HepG2 (cell line): ENCODE results near the gene CADPS2. TPM values are rescaled to one million over a fixed set of nuclear protein-coding genes. Genes with fewer than 3 reads are reported as not detected.

Experiments
- ARNT ChIP-seq: fragments of 450-650 bp; IDR thresholded peaks from 2 replicates; pipeline ENCODE4 v1.6.1; 2017
- ATF7 ChIP-seq, 2 experiments: fragments of 450-650 bp in 1 of 2; sonication (generic) in 1 of 2; formaldehyde crosslinking in 1 of 2; IDR thresholded peaks; 2 replicates each; pipeline versions ENCODE4 v1.4.0 to v1.6.1; 2016 to 2020; ENCODE audit warnings: antibody characterized with exemption in 1 of 2, mild to moderate bottlenecking in 1 of 2, missing genetic modification reagents in 1 of 2
- CBX1 ChIP-seq: IDR thresholded peaks from one replicate; pipeline ENCODE4 v1.6.1; 2016; ENCODE audit warnings: antibody characterized with exemption, low read depth
- KDM4B ChIP-seq: sonication (generic); formaldehyde crosslinking; IDR thresholded peaks from 2 replicates; pipeline ENCODE4 v1.4.0; 2020; ENCODE audit warnings: missing genetic modification reagents
- KLF11 ChIP-seq: IDR thresholded peaks from 2 replicates; pipeline ENCODE4 v1.6.1; 2016; ENCODE audit warnings: missing compliant biosample characterization
- POLR2A ChIP-seq, 2 experiments: IDR thresholded peaks; 2 replicates each; pipeline ENCODE4 v1.6.1; 2011; ENCODE audit warnings: low read depth in 2 of 2, low read length in 2 of 2, mild to moderate bottlenecking in 1 of 2, moderate library complexity in 1 of 2; ENCODE audit not compliant: insufficient read depth in 1 of 2
- SALL2 ChIP-seq: sonication (generic); formaldehyde crosslinking; IDR thresholded peaks from 2 replicates; pipeline ENCODE4 v1.8.1; 2023; ENCODE audit warnings: mild to moderate bottlenecking, missing genetic modification reagents, inconsistent platforms
- SNAPC2 ChIP-seq: sonication (generic); formaldehyde crosslinking; IDR thresholded peaks from 2 replicates; pipeline ENCODE4 v1.8.1; 2022; ENCODE audit warnings: mild to moderate bottlenecking, missing genetic modification reagents
- SOX5 ChIP-seq: IDR thresholded peaks from 2 replicates; pipeline ENCODE4 v1.6.1; 2016; ENCODE audit warnings: borderline replicate concordance
- TEAD3 ChIP-seq: optimal IDR thresholded peaks from 2 replicates; pipeline ENCODE3; 2016; ENCODE audit warnings: borderline replicate concordance
- TOPORS ChIP-seq: sonication (generic); formaldehyde crosslinking; IDR thresholded peaks from 2 replicates; pipeline ENCODE4 v1.8.0; 2023; ENCODE audit warnings: mild to moderate bottlenecking, missing genetic modification reagents
- TRIM24 ChIP-seq: sonication (generic); formaldehyde crosslinking; IDR thresholded peaks from 2 replicates; pipeline ENCODE4 v1.8.0; 2022; ENCODE audit warnings: mild to moderate bottlenecking, missing genetic modification reagents
- ZNF547 ChIP-seq: sonication (generic); formaldehyde crosslinking; IDR thresholded peaks from 2 replicates; pipeline ENCODE4 v1.5.1; 2020; ENCODE audit warnings: mild to moderate bottlenecking, missing genetic modification reagents
- polyA plus RNA-seq, 8 experiments: library from polyadenylated mRNA; depleted of rRNA in 3 of 8; stranded (reverse) in 7 of 8; unstranded in 1 of 8; fragments of >200 nt; fragmentation: Illumina TruSeq in 4 of 8; extraction: Trizol in 4 of 8; gene quantifications; 2 replicates each; pipeline versions ENCODE4 v1.2.1 to v1.2.3, GENCODE V29; 2011 to 2016; ENCODE audit warnings: low read depth in 4 of 8, missing spikeins in 1 of 8, mixed read lengths in 1 of 8; ENCODE audit not compliant: insufficient read depth in 1 of 8
- total RNA-seq, 5 experiments: library from RNA; depleted of rRNA; stranded (reverse); fragments of >200 nt; fragmentation: Illumina TruSeq; extraction: Trizol; gene quantifications; 2 replicates each; pipeline ENCODE4 v1.2.3, GENCODE V29; 2016; ENCODE audit warnings: low read depth in 1 of 5
- TF ChIP-seq, protein P1 (sequence below): sonication (generic); formaldehyde crosslinking; IDR thresholded peaks from 2 replicates; pipeline ENCODE4 v1.4.0; 2020; ENCODE audit warnings: mild to moderate bottlenecking, low read depth, missing genetic modification reagents
- TF ChIP-seq, protein P2 (sequence below): sonication (generic); formaldehyde crosslinking; IDR thresholded peaks from 2 replicates; pipeline ENCODE4 v1.4.0; 2020; ENCODE audit warnings: missing genetic modification reagents, borderline replicate concordance
- TF ChIP-seq, protein P3 (sequence below): sonication (generic); formaldehyde crosslinking; IDR thresholded peaks from 2 replicates; pipeline ENCODE4 v1.4.0; 2020; ENCODE audit warnings: missing genetic modification reagents
- TF ChIP-seq, protein P4 (sequence below): sonication (generic); formaldehyde crosslinking; IDR thresholded peaks from 2 replicates; pipeline ENCODE4 v1.9.0; 2021; ENCODE audit warnings: missing genetic modification reagents, borderline replicate concordance
- TF ChIP-seq, protein P5 (sequence below): sonication (generic); formaldehyde crosslinking; IDR thresholded peaks from 2 replicates; pipeline ENCODE4 v1.5.1; 2020; ENCODE audit warnings: missing genetic modification reagents, mild to moderate bottlenecking, borderline replicate concordance
- TF ChIP-seq, protein P6 (sequence below): sonication (generic); formaldehyde crosslinking; IDR thresholded peaks from 2 replicates; pipeline ENCODE4 v1.9.0; 2021; ENCODE audit warnings: missing genetic modification reagents, mild to moderate bottlenecking, borderline replicate concordance

CADPS2 gene
- total and polyA plus RNA-seq, 2 of the 13 experiments (the other 11 are each of a cell fraction or from before 2014, with no cell fraction given), result 17.6 to 43.8 TPM

DNA sequence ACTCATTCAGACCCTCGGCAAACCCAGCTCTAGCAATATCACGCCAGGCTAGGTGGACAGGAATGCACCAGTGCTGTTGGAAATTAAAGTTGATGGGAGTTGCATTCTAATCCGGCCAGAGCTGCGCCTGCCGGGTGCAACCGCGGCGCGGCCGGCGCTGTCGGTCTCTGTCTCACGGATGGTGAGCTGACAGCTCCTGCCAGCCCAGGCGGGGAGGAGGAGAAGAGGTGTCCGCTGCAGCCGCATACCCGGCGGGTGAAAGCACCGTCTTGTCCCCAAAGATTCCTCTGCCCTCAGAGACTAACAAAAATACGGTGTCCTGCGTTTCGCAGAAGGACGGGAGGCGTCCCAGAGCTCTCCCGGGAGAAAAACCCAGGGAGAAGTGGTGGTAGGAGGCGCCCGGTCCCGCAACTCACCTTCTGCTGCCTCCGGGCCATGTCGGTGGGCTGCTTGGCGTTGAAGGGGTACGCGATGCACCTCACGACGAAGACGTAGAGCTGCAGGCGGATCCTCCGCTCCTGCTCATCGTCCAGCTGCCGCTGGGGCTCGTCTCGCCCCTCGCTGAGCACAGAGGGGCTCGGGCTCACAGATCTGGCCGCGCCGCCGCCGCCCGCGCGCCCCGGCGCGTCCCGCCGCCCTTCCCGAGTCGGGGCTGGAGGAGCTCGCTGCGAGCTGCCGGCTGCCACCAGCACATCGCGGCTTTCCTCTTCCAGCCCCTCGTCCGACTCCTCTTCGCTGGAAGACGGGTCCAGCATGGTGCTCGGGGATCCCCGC lies 490 bp downstream of the CADPS2 start (continued):
- TF ChIP-seq, protein P1, sequence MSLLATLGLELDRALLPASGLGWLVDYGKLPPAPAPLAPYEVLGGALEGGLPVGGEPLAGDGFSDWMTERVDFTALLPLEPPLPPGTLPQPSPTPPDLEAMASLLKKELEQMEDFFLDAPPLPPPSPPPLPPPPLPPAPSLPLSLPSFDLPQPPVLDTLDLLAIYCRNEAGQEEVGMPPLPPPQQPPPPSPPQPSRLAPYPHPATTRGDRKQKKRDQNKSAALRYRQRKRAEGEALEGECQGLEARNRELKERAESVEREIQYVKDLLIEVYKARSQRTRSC (CRISPR knock-in tag), result no peak
- TF ChIP-seq TEAD3 (CRISPR knock-in tag) (no peak), TOPORS (CRISPR knock-in tag) (no peak), KLF11 (CRISPR knock-in tag) (no peak), ZNF547 (peak; percentile 4; the same call in 1 of the 2 replicates), SALL2 (no peak), POLR2A (IDR thresholded peaks at IDR 0.05; ENCODE audit: insufficient read depth in 1 of 2, low read depth in 2 of 2, low read length in 2 of 2) (peak in 1 of 2 experiments; percentile 1; a peak in 1 of 4 replicates), ARNT (no peak), SNAPC2 (no peak), ATF7 (IDR thresholded peaks at IDR 0.05) (no peak), ATF7 (CRISPR knock-in tag; IDR thresholded peaks at IDR 0.05) (no peak), TRIM24 (CRISPR knock-in tag) (no peak), KDM4B (CRISPR knock-in tag) (no peak), CBX1 (no peak), SOX5 (CRISPR knock-in tag) (no peak)
- TF ChIP-seq, protein P2, sequence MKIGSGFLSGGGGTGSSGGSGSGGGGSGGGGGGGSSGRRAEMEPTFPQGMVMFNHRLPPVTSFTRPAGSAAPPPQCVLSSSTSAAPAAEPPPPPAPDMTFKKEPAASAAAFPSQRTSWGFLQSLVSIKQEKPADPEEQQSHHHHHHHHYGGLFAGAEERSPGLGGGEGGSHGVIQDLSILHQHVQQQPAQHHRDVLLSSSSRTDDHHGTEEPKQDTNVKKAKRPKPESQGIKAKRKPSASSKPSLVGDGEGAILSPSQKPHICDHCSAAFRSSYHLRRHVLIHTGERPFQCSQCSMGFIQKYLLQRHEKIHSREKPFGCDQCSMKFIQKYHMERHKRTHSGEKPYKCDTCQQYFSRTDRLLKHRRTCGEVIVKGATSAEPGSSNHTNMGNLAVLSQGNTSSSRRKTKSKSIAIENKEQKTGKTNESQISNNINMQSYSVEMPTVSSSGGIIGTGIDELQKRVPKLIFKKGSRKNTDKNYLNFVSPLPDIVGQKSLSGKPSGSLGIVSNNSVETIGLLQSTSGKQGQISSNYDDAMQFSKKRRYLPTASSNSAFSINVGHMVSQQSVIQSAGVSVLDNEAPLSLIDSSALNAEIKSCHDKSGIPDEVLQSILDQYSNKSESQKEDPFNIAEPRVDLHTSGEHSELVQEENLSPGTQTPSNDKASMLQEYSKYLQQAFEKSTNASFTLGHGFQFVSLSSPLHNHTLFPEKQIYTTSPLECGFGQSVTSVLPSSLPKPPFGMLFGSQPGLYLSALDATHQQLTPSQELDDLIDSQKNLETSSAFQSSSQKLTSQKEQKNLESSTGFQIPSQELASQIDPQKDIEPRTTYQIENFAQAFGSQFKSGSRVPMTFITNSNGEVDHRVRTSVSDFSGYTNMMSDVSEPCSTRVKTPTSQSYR, result no peak
- TF ChIP-seq, protein P3, sequence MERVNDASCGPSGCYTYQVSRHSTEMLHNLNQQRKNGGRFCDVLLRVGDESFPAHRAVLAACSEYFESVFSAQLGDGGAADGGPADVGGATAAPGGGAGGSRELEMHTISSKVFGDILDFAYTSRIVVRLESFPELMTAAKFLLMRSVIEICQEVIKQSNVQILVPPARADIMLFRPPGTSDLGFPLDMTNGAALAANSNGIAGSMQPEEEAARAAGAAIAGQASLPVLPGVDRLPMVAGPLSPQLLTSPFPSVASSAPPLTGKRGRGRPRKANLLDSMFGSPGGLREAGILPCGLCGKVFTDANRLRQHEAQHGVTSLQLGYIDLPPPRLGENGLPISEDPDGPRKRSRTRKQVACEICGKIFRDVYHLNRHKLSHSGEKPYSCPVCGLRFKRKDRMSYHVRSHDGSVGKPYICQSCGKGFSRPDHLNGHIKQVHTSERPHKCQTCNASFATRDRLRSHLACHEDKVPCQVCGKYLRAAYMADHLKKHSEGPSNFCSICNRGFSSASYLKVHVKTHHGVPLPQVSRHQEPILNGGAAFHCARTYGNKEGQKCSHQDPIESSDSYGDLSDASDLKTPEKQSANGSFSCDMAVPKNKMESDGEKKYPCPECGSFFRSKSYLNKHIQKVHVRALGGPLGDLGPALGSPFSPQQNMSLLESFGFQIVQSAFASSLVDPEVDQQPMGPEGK, result no peak
- TF ChIP-seq, protein P4, sequence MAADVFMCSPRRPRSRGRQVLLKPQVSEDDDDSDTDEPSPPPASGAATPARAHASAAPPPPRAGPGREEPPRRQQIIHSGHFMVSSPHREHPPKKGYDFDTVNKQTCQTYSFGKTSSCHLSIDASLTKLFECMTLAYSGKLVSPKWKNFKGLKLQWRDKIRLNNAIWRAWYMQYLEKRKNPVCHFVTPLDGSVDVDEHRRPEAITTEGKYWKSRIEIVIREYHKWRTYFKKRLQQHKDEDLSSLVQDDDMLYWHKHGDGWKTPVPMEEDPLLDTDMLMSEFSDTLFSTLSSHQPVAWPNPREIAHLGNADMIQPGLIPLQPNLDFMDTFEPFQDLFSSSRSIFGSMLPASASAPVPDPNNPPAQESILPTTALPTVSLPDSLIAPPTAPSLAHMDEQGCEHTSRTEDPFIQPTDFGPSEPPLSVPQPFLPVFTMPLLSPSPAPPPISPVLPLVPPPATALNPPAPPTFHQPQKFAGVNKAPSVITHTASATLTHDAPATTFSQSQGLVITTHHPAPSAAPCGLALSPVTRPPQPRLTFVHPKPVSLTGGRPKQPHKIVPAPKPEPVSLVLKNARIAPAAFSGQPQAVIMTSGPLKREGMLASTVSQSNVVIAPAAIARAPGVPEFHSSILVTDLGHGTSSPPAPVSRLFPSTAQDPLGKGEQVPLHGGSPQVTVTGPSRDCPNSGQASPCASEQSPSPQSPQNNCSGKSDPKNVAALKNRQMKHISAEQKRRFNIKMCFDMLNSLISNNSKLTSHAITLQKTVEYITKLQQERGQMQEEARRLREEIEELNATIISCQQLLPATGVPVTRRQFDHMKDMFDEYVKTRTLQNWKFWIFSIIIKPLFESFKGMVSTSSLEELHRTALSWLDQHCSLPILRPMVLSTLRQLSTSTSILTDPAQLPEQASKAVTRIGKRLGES, result no peak
- TF ChIP-seq, protein P5, sequence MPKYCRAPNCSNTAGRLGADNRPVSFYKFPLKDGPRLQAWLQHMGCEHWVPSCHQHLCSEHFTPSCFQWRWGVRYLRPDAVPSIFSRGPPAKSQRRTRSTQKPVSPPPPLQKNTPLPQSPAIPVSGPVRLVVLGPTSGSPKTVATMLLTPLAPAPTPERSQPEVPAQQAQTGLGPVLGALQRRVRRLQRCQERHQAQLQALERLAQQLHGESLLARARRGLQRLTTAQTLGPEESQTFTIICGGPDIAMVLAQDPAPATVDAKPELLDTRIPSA (CRISPR knock-in tag), result no peak
- TF ChIP-seq, protein P6, sequence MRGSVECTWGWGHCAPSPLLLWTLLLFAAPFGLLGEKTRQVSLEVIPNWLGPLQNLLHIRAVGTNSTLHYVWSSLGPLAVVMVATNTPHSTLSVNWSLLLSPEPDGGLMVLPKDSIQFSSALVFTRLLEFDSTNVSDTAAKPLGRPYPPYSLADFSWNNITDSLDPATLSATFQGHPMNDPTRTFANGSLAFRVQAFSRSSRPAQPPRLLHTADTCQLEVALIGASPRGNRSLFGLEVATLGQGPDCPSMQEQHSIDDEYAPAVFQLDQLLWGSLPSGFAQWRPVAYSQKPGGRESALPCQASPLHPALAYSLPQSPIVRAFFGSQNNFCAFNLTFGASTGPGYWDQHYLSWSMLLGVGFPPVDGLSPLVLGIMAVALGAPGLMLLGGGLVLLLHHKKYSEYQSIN (CRISPR knock-in tag), result no peak
